Activated T-cell treated with anti-CD3 and anti-CD28 coated beads, Interleukin-2, amount 50 U/mL, for 24 hours (primary cell): ENCODE results near the gene LLGL1.
A peak's percentile ranks its signal among the peaks of the same experiment; 100 is the strongest.

Experiments used
- DNase-seq: peaks from one replicate; pipeline ENCODE4 v3.0.0-alpha.2; 2020
- H3K27ac Mint-ChIP-seq: 2 replicates; pipeline ENCODE4 v1.8.0; 2020; ENCODE audit warnings: mild to moderate bottlenecking, mixed read lengths
- H3K27me3 Mint-ChIP-seq: 2 replicates; pipeline ENCODE4 v1.8.0; 2020; ENCODE audit warnings: mixed read lengths
- H3K36me3 Mint-ChIP-seq: 2 replicates; pipeline ENCODE4 v1.8.0; 2020; ENCODE audit warnings: low read depth, mixed read lengths
- H3K4me1 Mint-ChIP-seq: 2 replicates; pipeline ENCODE4 v1.8.0; 2020; ENCODE audit warnings: low read depth, mixed read lengths
- H3K4me3 Mint-ChIP-seq: 2 replicates; pipeline ENCODE4 v1.8.0; 2020; ENCODE audit warnings: mild to moderate bottlenecking, moderate library complexity, mixed read lengths
- H3K9me3 Mint-ChIP-seq: 2 replicates; pipeline ENCODE4 v1.8.0; 2020; ENCODE audit warnings: mixed read lengths

The LLGL1 gene

DNA sequence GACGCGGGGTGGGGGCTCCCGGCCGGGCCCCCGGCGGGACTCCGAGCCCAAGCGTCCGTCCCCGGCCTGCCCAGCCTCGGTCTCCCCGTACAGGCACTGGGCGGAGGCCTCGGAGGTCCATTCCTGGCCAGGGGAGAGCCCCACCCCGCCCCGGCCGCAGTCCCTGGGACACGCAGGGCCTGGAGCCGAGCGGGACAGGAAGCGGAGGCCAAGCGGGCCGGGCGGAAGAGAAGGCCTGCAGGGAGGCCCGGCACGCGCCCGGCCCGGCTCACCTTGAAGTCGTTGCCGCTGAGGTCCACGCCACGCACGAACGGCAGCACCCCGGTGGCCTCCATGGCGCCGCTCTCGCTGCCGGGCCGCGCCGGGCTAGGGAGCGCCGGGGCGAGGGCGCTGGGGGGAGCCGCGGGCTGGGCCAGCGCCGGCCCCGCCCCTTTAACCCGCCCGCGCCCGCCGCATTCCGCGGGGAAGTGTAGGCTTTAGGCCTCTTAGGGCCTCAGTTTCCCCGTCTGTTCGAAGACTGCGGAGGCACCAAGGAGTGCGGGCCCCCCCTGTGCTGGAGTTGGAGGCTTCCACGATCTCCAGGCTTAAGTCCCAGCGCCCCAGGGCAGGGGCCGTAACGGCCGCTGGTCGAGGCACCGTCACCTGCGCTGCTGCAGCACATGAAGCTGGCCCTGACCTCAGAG lies 33.1 kb downstream of the LLGL1 start, which contains the start of gene FLII:
FLII (minus strand) TSS at position 383 of the 683 bp plus-strand sequence; CDS start at position 335, 48 bp downstream.
- Mint-ChIP-seq H3K4me1 (peaks cover 46% of the 10 kb centered on the region), H3K36me3 (peaks cover 44% of the 10 kb centered on the region), H3K4me3 (peak within 1 kb of the TSS; percentile 98), H3K27me3 (no peaks in the 10 kb centered on the region), H3K27ac (peak within 1 kb of the TSS; percentile 95), H3K9me3 (no peaks in the 10 kb centered on the region)
- DNase-seq = peak; percentile 80

DNA sequence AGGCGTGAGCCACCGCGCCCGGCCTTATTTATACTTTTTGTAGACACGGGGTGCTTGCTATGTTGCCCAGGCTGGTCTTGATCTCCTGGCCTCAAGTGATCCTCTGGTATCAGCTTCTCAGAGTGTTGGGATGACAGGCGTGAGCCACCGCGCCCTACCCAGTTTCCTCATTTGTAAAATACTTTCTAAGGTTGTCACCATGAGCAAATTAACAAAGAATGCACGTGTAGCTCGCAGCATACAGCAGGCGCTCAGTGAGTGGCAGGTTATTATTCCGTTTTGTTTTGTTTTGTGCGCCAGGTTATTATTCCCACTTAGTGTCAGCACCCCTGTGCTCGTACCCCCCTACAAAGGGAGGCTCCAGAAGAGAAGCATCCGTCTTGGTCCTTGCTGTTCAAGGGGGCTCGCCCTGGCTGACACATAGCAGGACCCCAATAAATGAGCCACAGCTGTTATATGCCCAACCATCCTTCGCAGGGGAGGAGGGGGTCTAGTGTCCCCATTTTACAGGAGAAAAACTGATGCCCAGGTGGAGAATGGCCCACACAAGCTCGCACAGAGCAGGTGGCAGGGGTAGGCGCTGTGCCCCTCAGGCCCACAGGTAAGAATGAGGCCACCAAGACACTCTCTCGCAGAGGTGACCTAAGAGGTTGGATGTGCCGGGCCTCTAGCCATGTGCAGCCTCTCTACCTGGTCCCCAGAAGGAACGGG lies 34.3 kb downstream of the LLGL1 start:
- H3K27me3 Mint-ChIP-seq = no peaks in the 10 kb centered on the region
- H3K9me3 Mint-ChIP-seq = no peaks in the 10 kb centered on the region
- H3K36me3 Mint-ChIP-seq = peaks cover 36% of the 10 kb centered on the region
- peak overlapping the region; percentile 80 for H3K4me3 Mint-ChIP-seq
- H3K4me1 Mint-ChIP-seq = peaks cover 46% of the 10 kb centered on the region
- H3K27ac Mint-ChIP-seq = peak overlapping the region; percentile 89
- no peak for DNase-seq

DNA sequence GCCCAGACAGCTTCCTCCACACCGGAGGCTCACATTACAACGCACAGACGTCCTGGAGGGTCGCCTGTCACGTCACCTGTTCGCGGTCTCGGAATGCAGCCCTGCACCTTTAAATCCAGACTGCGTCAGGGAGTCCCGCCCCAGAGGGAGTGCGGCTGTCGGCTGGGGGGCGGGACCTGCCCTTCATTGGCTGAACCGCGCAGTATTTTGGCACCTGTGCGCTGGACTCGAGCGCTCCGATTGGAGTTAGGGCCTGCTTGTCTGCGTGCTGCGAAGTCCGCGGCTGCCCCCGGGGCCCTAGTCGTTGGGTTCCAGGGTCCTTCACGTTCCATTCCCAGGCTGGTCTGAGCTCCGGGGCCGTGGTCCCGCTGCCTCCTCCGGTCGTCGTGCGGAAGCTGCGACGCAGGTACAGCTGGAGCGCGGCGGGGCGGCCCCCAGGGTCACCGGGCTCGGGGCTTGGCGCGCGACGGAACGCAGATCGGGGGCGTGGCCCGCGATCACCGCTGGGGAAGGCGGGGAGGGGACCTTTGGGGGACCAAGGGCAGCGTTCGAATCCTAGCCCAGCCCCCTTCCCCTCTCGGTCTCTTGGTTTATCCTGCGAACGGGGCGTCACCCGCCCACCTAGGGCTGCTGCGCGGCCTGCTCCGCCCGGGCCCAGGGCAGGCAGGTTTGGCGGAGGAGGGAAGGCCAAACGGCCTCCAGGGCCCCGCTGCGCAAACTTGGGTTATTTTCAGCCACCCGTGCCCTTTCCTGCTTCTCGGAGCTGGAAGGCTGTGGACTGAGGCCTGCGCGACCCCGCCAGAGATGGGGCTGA lies 35.1 kb downstream of the LLGL1 start, which contains the start of gene MIEF2:
MIEF2 (plus strand) TSS at position 331 of the 814 bp plus-strand sequence. CDS start 2,059 bp downstream, outside the sequence.
- peaks cover 35% of the 10 kb centered on the region for H3K36me3 Mint-ChIP-seq
- no peaks in the 10 kb centered on the region for H3K9me3 Mint-ChIP-seq
- H3K4me1 Mint-ChIP-seq = peaks cover 46% of the 10 kb centered on the region
- DNase-seq = peak; percentile 93
- peak within 1 kb of the TSS; percentile 80 for H3K4me3 Mint-ChIP-seq
- no peaks in the 10 kb centered on the region for H3K27me3 Mint-ChIP-seq
- peak within 1 kb of the TSS; percentile 89 for H3K27ac Mint-ChIP-seq

DNA sequence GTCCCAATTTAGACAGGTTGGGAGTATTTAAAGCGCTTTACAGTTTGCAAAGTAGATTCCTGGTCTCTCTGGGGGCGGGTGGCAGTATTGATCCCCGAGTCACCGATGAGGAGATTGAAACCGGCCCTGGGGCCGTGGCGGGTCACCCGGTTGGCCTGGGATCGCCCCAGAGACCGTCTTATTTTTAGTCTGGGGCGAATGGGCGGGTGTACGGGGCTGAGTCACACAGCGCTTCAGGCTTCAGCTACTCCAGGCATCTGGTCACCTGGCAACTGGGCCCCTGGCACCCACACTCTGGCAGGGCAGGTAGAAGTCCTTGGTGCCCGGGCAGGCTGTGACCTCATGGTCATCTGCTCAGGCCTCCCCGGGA lies 35.7 kb downstream of the LLGL1 start:
- no peak for DNase-seq
- Mint-ChIP-seq H3K27ac (peak overlapping the region; percentile 89), H3K27me3 (no peaks in the 10 kb centered on the region), H3K9me3 (no peaks in the 10 kb centered on the region), H3K4me1 (peaks cover 42% of the 10 kb centered on the region), H3K4me3 (peak overlapping the region; percentile 80), H3K36me3 (peaks cover 32% of the 10 kb centered on the region)

DNA sequence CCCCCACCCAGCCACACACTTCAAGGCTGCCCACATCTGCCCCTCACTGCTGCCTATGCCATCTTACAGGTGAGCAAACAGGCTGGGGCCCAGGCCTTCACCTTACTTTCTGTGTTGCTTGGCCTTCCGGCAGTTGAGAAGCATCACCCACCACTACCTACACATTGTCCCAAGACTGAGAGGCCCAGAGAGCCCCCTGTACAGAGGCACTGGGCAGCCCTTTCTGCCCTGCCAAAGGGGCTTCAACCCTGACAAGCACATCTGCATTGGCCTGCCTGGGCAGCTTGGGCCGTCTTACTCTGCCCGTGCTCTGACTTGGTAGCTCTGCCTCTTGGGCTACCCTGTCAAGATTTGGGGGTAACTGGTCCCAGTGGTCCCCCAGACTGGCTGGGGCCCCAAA lies 36.2 kb downstream of the LLGL1 start:
- DNase-seq = no peak
- H3K4me3 Mint-ChIP-seq = peak overlapping the region; percentile 80
- H3K27ac Mint-ChIP-seq = peak overlapping the region; percentile 89
- peaks cover 26% of the 10 kb centered on the region for H3K36me3 Mint-ChIP-seq
- H3K27me3 Mint-ChIP-seq = no peaks in the 10 kb centered on the region
- H3K9me3 Mint-ChIP-seq = no peaks in the 10 kb centered on the region
- H3K4me1 Mint-ChIP-seq = peaks cover 42% of the 10 kb centered on the region

DNA sequence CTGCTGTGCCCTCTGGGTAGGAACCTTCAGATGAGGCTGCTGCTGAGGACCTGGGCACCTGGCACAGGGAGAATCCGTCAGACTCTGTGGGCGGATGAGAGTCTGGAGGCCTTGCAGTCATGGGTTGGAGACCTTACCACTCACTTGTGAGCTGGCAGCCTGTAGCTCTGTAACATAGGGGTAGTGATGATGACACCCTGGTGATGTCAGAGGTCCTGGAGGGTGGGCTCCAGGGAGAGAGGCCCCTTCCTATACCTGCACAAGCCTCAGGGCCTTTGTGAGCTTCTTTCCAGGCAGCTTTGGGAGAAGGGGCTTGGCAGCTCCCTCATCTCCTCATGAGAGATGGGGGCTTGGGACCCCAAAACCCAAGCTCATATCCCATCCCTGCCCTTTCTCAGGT lies 36.7 kb downstream of the LLGL1 start:
- DNase-seq = no peak
- peaks cover 22% of the 10 kb centered on the region for H3K36me3 Mint-ChIP-seq

DNA sequence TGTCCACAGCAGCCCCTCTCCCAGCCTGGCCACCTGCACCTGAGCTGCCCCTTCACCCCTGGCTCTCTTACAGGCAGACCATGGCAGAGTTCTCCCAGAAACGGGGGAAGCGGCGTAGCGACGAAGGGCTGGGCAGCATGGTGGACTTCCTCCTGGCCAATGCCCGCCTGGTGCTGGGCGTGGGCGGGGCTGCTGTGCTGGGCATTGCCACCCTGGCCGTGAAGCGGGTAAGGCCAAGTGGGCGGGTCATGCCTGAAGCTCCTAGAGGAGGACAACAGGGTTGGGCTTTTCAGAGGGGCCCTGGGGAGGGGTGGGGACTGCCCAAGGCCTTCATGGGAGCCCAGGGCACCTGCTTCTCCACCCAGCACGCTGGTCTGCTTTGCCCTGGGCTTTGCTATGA lies 37.2 kb downstream of the LLGL1 start:
- DNase-seq = no peak
- Mint-ChIP-seq H3K27ac (no peak overlapping the region), H3K4me3 (no peak overlapping the region), H3K9me3 (no peaks in the 10 kb centered on the region), H3K27me3 (no peaks in the 10 kb centered on the region), H3K4me1 (peaks cover 37% of the 10 kb centered on the region), H3K36me3 (peaks cover 21% of the 10 kb centered on the region)

More for the DNA sequence above, 36.7 kb downstream of the LLGL1 start:
- H3K4me3 Mint-ChIP-seq = peak overlapping the region; percentile 80
- peak overlapping the region; percentile 40 for H3K27ac Mint-ChIP-seq
- no peaks in the 10 kb centered on the region for H3K27me3 Mint-ChIP-seq
- peaks cover 39% of the 10 kb centered on the region for H3K4me1 Mint-ChIP-seq
- no peaks in the 10 kb centered on the region for H3K9me3 Mint-ChIP-seq

DNA sequence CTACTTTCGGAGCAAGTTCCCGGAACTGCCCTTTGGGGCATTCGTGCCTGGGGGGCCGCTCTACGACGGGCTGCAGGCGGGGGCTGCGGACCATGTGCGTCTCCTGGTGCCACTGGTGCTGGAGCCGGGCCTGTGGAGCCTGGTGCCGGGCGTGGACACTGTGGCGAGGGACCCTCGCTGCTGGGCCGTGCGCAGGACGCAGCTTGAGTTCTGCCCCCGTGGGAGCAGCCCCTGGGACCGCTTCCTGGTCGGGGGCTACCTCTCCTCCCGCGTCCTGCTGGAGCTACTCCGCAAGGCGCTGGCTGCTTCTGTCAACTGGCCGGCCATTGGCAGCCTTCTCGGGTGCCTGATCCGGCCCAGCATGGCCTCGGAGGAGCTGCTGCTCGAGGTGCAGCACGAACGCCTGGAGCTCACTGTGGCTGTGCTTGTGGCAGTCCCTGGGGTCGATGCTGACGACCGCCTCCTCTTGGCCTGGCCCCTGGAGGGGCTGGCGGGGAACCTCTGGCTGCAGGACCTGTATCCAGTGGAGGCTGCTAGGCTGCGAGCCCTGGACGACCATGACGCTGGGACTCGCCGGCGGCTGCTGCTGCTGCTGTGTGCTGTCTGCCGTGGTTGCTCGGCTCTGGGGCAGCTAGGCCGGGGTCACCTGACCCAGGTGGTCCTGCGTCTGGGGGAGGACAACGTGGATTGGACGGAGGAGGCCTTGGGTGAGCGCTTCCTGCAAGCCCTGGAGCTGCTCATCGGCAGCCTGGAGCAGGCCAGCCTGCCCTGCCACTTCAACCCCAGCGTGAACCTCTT lies 38.6 kb downstream of the LLGL1 start:
- Mint-ChIP-seq H3K36me3 (peaks cover 18% of the 10 kb centered on the region), H3K4me1 (peaks cover 39% of the 10 kb centered on the region)

DNA sequence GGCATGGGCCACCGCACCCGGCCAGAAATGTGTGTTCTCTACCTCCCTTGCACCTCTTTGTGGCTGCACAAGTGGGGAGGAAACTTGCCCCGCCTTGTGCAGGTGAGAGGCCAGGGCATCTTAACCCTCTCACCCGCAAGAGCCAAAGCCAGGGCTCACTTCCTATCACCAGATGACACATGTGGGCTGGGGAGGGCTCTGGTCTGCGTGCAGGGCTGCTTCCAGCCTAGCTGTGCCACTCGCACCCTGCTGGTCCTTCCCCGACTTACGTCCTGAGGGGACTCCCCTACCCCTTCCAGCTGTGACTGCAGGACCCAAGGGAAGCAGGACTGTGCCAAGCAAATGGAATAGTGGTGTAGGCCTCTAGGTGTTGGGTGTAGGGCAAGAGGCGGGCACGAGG lies 41.9 kb downstream of the LLGL1 start:
- DNase-seq = no peak
- Mint-ChIP-seq H3K27me3 (no peaks in the 10 kb centered on the region), H3K9me3 (no peaks in the 10 kb centered on the region), H3K4me1 (peaks cover 20% of the 10 kb centered on the region), H3K36me3 (peaks cover 37% of the 10 kb centered on the region), H3K27ac (peak overlapping the region; percentile 9), H3K4me3 (no peak overlapping the region)

More for the DNA sequence above, 38.6 kb downstream of the LLGL1 start:
- no peaks in the 10 kb centered on the region for H3K27me3 Mint-ChIP-seq
- no peak for DNase-seq
- no peak overlapping the region for H3K27ac Mint-ChIP-seq
- no peak overlapping the region for H3K4me3 Mint-ChIP-seq
- no peaks in the 10 kb centered on the region for H3K9me3 Mint-ChIP-seq

DNA sequence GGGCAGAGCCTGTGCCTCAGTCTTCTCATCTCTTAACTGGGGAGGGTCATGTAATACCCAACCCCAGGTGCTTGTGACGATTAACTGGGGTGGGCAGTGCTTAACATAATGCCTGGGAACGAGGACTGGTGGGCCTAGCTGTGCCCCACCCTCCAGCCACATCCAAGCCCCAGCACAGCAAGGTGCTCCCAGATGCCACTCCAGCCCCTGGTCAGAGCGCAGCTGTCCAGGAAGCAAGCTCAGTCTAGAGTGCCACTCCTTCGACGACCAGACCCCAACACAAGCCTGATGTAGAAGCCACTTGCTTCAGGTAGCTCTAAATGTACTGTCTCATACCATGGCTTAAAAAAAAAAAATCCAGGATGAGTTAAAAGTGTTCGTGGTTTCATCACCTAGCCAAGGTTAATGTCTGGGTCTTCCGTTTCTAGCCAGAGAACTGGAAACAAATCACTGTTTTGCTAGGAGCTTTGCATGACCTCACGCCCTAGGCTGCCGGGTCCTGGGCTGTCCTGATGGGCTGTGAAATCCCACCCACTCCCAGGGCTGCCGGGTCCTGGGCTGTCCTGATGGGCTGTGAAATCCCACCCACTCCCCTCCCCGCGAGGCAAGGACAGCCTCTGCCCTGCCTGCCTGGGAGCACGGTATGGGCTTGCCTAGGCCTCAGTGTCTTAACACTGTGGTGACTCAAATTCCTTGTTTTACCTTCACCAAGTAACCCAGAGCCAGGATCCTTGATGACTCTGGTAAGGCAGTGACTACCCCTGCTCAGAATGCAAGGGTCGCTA lies 42.7 kb downstream of the LLGL1 start:
- H3K4me3 Mint-ChIP-seq = no peak overlapping the region
- H3K27ac Mint-ChIP-seq = peak overlapping the region; percentile 9
- no peaks in the 10 kb centered on the region for H3K9me3 Mint-ChIP-seq
- peaks cover 17% of the 10 kb centered on the region for H3K4me1 Mint-ChIP-seq
- DNase-seq = no peak
- H3K36me3 Mint-ChIP-seq = peaks cover 43% of the 10 kb centered on the region
- H3K27me3 Mint-ChIP-seq = no peaks in the 10 kb centered on the region

DNA sequence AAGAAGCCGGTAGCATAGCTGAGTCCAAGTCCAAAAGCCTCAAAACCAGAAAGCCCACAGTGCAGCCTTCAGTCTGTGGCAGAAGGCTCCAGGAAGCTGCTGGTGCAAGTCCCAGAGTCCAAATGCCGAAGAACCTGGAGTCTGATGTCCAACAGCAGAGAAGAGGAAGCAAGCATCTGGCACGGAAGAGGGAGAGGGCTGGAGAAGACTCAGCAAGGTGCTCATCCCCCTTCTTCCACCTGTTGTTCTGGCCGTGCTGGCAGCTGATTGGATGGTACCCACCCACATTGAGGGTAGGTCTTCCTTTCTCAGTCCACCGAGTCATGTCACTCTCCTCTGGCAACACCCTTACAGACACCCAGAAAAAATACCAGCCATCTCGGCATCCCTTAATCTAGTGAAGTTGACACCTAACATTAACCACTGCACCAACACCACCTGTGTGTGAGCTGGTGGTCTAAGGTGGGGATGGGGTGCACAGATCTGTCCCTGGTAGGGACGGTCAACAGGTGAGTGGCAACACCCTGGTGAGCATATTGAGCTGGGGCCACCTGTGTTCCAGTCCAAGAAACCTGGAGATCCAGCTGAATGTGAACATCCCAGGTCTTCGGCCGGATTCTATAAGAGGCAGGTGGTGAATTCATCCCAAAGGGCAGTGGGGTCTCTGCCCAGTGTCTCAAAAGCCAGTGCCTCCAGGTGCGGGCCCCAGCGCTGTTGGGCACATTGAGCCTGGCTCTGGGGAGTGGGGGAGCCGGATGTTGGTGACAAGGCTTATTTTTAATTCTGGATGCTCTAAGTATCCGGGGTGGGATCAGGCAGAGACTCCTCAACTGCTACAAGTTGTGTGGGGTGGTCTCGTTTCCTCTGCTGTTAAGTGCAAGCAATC lies 44.9 kb downstream of the LLGL1 start:
- Mint-ChIP-seq H3K27ac (no peak overlapping the region), H3K4me3 (no peak overlapping the region), H3K36me3 (peaks cover 49% of the 10 kb centered on the region), H3K4me1 (peaks cover 16% of the 10 kb centered on the region), H3K27me3 (no peaks in the 10 kb centered on the region), H3K9me3 (no peaks in the 10 kb centered on the region)
- DNase-seq = no peak

DNA sequence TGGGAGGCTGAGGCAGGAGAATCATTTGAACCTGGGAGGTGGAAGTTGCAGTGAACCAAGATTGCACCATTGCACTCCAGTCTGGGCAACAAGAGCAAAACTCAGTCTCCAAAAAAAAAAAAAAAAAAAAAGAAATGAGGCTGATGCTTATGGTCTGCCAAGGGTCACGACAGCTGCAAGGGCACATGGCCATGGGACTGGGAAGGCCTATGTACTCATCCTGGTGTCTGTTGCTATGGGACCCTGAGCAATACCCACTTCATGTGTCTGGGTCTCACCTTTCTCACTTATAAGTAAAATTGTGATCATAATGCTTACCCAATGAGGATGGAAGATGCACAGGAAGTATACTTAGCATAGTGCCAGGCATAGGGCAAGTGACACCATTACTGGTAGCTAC lies 51.6 kb downstream of the LLGL1 start:
- Mint-ChIP-seq H3K27me3 (no peaks in the 10 kb centered on the region), H3K4me1 (no peaks in the 10 kb centered on the region), H3K36me3 (peaks cover 90% of the 10 kb centered on the region), H3K9me3 (no peaks in the 10 kb centered on the region), H3K27ac (no peak overlapping the region), H3K4me3 (no peak overlapping the region)
- no peak for DNase-seq

DNA sequence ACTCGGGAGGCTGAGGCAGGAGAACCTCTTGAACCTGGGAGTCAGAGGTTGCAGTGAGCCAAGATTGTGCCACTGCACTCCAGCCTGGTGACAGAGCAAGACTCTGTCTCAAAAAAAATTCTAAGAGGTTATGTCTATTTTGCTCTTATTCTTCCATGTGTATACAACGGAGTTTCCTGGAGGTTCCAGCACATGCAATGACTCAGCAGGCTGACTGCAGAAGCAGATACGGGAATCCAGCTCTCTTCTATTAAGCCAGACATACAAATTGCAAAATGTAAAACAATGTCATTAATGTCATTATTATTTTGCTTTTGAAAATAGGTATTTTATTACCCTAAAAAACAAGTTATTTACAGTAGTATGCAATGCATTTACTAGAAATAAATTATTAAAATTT lies 53.4 kb downstream of the LLGL1 start:
- H3K27me3 Mint-ChIP-seq = no peaks in the 10 kb centered on the region
- no peaks in the 10 kb centered on the region for H3K9me3 Mint-ChIP-seq
- DNase-seq = no peak
- H3K4me1 Mint-ChIP-seq = no peaks in the 10 kb centered on the region
- H3K4me3 Mint-ChIP-seq = no peak overlapping the region
- H3K27ac Mint-ChIP-seq = no peak overlapping the region
- H3K36me3 Mint-ChIP-seq = peaks cover 92% of the 10 kb centered on the region
